CD4-positive, alpha-beta T cell treated with Interleukin-21 for 1 hour (primary cell): ENCODE data around the gene ARRDC2.

ENCODE experiments used
- DNase-seq: peaks from one replicate; pipeline ENCODE4 v3.0.0-alpha.2; 2020

Gene ARRDC2

GRCh38 chr19:18059297-18059696, 51.3 kb downstream of the ARRDC2 start:
- no peak for DNase-seq

DNA sequence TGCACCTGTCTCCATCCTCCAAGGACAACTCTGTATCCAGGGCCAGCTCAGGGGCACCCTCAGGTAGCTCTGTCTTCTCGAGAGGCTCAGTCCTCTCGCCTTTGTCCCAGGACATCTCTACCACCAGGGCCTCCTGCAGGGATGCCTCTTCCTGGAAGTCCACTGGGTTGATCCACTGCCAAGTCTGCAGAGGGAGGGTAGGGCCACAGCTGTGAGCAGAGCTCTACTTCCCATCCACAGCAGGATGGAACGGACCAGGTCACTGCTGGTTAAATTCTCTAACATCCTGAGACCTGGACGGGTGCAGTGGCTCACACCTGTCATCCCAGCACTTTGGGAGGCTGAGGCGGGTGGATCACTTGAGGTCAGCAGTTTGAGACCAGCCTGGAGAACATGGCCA, 51.9 kb downstream of the ARRDC2 start:
- no peak for DNase-seq

DNA sequence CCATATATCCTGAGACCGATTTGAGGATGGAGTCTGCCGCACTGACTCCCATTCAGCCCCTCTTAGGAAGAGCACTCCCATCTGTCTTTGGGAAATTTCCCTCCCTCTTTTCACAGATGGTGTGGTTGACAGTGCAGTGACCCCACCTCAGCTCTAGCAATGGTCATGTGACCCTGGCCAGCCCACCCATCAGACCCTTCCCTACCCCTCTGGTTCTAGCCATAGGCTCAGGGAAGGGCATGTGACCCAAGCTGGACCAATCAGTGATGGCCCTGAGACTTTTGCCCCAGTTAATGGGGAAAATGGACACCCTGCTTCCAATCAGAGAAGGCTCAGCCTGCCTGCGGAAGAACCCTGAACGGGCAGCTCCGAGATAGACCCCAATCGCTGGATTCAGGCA, 52.5 kb downstream of the ARRDC2 start:
- DNase-seq = no peak

DNA sequence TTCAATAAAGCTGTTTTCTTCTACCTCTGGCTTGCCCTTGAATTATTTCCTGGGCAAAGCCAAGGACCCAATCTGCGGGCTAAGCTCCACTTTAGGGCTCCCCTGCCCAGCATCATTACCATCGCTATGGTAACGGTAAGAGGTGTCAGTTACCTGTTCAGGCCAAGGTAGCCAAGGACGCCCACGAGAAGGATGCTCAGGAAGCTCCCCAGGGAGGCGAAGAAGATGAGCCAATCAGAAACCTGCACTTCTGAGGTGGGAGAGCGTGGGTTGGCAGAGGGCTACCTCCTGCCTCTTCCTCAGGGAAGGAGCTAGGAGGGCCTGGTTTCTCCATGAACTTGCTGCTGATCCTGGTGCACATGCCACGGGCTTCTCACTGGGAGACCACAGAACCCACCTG, 54.1 kb downstream of the ARRDC2 start:
- DNase-seq = no peak

DNA sequence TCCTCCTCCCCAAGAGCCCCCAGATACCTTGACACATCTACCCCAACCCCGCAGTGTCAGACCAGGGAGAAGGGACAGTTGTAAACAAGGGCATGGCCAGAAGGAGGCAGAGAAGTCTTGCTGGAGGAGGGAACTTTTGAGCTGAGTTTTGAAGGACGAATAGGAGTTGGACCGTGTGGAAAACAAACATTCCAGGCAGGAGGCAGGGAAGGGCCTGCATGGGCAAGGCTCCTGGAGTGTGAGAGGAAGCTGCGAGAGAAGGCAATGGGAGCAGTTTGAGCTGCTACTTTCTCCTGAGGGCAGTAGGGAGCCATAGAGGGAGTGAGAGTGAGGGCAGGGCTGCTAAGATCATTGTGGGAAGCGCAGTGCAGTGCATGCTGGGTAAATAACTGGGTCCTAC, 55.5 kb downstream of the ARRDC2 start:
- no peak for DNase-seq
